DND-41 (cell line): Measurements from ENCODE around the gene RAD23B.

ENCODE experiments used
- ATAC-seq: fragments of 200-7000 bp; cut with Tn5 transposase; 3 replicates; pipeline ENCODE4 v1.9.1; 2021; ENCODE audit warnings: low read depth; ENCODE audit not compliant: insufficient read depth
- DNase-seq: peaks from one replicate; pipeline ENCODE4 v3.0.0-alpha.2; 2020
- H2AFZ ChIP-seq: 2 replicates; pipeline ENCODE4 v1.6.0; 2012; ENCODE audit warnings: low read depth, low read length
- H3K27ac ChIP-seq: 2 replicates; pipeline ENCODE4 v1.5.1; 2012; ENCODE audit warnings: low read length, inconsistent platforms
- H3K27me3 ChIP-seq: fragments of 200-600 bp; sonication (generic); 2 replicates; pipeline ENCODE4 v1.6.0; 2012; ENCODE audit warnings: low read length, mild to moderate bottlenecking, inconsistent platforms; ENCODE audit not compliant: insufficient read depth, poor library complexity
- H3K36me3 ChIP-seq: 2 replicates; pipeline ENCODE4 v1.5.1; 2012; ENCODE audit warnings: low read length, inconsistent platforms; ENCODE audit not compliant: insufficient read depth
- H3K4me1 ChIP-seq: 2 replicates; pipeline ENCODE4 v1.5.1; 2012; ENCODE audit warnings: mild to moderate bottlenecking, low read length; ENCODE audit not compliant: insufficient read depth
- H3K4me2 ChIP-seq: 2 replicates; pipeline ENCODE4 v1.6.0; 2012; ENCODE audit warnings: mild to moderate bottlenecking, moderate library complexity, low read length, inconsistent platforms; ENCODE audit not compliant: insufficient read depth
- H3K4me3 ChIP-seq, 2 experiments: fragments of 200-600 bp in 1 of 2; shearing (Covaris generic) in 1 of 2; 2 replicates each; pipeline ENCODE4 v1.5.1; 2012 to 2016; ENCODE audit warnings: inconsistent platforms in 2 of 2, low read length in 2 of 2, mild to moderate bottlenecking in 2 of 2, low read depth in 1 of 2, moderate library complexity in 1 of 2
- H3K79me2 ChIP-seq: 2 replicates; pipeline ENCODE4 v1.6.0; 2012; ENCODE audit warnings: low read length, inconsistent platforms; ENCODE audit not compliant: insufficient read depth
- H3K9ac ChIP-seq: 2 replicates; pipeline ENCODE4 v1.6.0; 2012; ENCODE audit warnings: low read depth, mild to moderate bottlenecking, inconsistent platforms, low read length, moderate library complexity
- H3K9me3 ChIP-seq: 2 replicates; pipeline ENCODE4 v1.5.1; 2012; ENCODE audit warnings: low read length, moderate library complexity, mild to moderate bottlenecking, inconsistent platforms; ENCODE audit not compliant: insufficient read depth, severe bottlenecking
- H4K20me1 ChIP-seq: 2 replicates; pipeline ENCODE4 v1.6.0; 2012; ENCODE audit warnings: low read length; ENCODE audit not compliant: insufficient read depth
- CTCF ChIP-seq: IDR thresholded peaks from 2 replicates; pipeline ENCODE4 v1.5.1; 2012; ENCODE audit warnings: borderline replicate concordance, low read length, moderate library complexity, mild to moderate bottlenecking; ENCODE audit not compliant: poor library complexity, severe bottlenecking; ENCODE audit errors: extremely low read depth
- EZH2 ChIP-seq: IDR thresholded peaks from 3 replicates; pipeline ENCODE4 v1.6.1; 2012; ENCODE audit warnings: borderline replicate concordance, low read depth, mild to moderate bottlenecking, moderate library complexity, low read length, inconsistent platforms; ENCODE audit not compliant: severe bottlenecking

Gene RAD23B

GRCh38 chr9:107266624-107267368 lies 16.3 kb upstream of the RAD23B start:
- no peak for ATAC-seq

GRCh38 chr9:107268560-107268959 lies 14.5 kb upstream of the RAD23B start:
- no peak for DNase-seq
- H3K4me2 ChIP-seq, result no peak overlapping the region
- no peaks in the 10 kb centered on the region for H3K4me1 ChIP-seq
- TF ChIP-seq EZH2, result no peak
- no peak for TF ChIP-seq CTCF
- no peaks in the 10 kb centered on the region for H3K9me3 ChIP-seq
- no peaks in the 10 kb centered on the region for H3K79me2 ChIP-seq
- H2AFZ ChIP-seq, result no peak overlapping the region
- no peak overlapping the region for H3K4me3 ChIP-seq
- H3K27me3 ChIP-seq, result peaks cover under 1% of the 10 kb centered on the region
- ATAC-seq, result no peak
- no peaks in the 10 kb centered on the region for H3K36me3 ChIP-seq
- H3K27ac ChIP-seq, result no peak overlapping the region
- H3K9ac ChIP-seq, result no peak overlapping the region
- H4K20me1 ChIP-seq, result no peaks in the 10 kb centered on the region

More at GRCh38 chr9:107266624-107267368, 16.3 kb upstream of the RAD23B start:
- Histone ChIP-seq H3K36me3 (no peaks in the 10 kb centered on the region), H4K20me1 (no peaks in the 10 kb centered on the region), H3K27ac (no peak overlapping the region), H3K9ac (no peak overlapping the region), H3K4me2 (no peak overlapping the region), H3K79me2 (no peaks in the 10 kb centered on the region), H3K27me3 (no peaks in the 10 kb centered on the region), H2AFZ (no peak overlapping the region), H3K4me1 (no peaks in the 10 kb centered on the region), H3K4me3 (no peak overlapping the region), H3K9me3 (no peaks in the 10 kb centered on the region)
- TF ChIP-seq EZH2, result no peak
- no peak for TF ChIP-seq CTCF
- DNase-seq, result no peak

- Histone ChIP-seq H3K9ac (no peak overlapping the region), H2AFZ (no peak overlapping the region), H3K27me3 (peaks cover 8% of the 10 kb centered on the region), H3K36me3 (no peaks in the 10 kb centered on the region), H3K27ac (no peak overlapping the region), H4K20me1 (no peaks in the 10 kb centered on the region), H3K4me1 (no peaks in the 10 kb centered on the region), H3K4me2 (no peak overlapping the region), H3K4me3 (no peak overlapping the region), H3K9me3 (no peaks in the 10 kb centered on the region), H3K79me2 (no peaks in the 10 kb centered on the region)
- DNase-seq (no peak), ATAC-seq (no peak)
- no peak for TF ChIP-seq CTCF
- TF ChIP-seq EZH2, result no peak
Measured at GRCh38 chr9:107269254-107269653, 13.8 kb upstream of the RAD23B start.
